GM23338 (cell line): ENCODE results near the gene SLCO3A1. TPM values are rescaled to one million over a fixed set of nuclear protein-coding genes. Genes with fewer than 3 reads are reported as not detected.
"Not testable (repeated sequence)": the region's sequence is repeated elsewhere in the genome, so short reads cannot be mapped to it uniquely, and the experiment has no call there.

ENCODE experiments used
- ATAC-seq: fragments of 200-7000 bp; cut with Tn5 transposase; 3 replicates; pipeline ENCODE4 v1.9.1; 2020
- DNase-seq: peaks from one replicate; pipeline ENCODE4 v3.0.0-alpha.2; 2015; ENCODE audit warnings: low spot score
- H2AFZ ChIP-seq: fragments of 200-600 bp; sonication (generic); 2 replicates; pipeline ENCODE4 v1.8.0; 2016; ENCODE audit warnings: antibody characterized with exemption, mild to moderate bottlenecking, moderate library complexity
- H3F3A ChIP-seq: fragments of 200-600 bp; sonication (generic); replicated peaks from 2 replicates; pipeline ENCODE4 v1.8.0; 2017; ENCODE audit warnings: antibody characterized with exemption, mixed run types, low read depth
- H3K27ac ChIP-seq: fragments of 200-600 bp; sonication (generic); 2 replicates; pipeline ENCODE4 v1.6.1; 2016; ENCODE audit warnings: low read depth
- H3K27me3 ChIP-seq: fragments of 200-600 bp; sonication (generic); 2 replicates; pipeline ENCODE4 v1.8.0; 2016; ENCODE audit warnings: mild to moderate bottlenecking, mixed run types, moderate library complexity; ENCODE audit not compliant: insufficient read depth
- H3K36me3 ChIP-seq: fragments of 200-600 bp; sonication (generic); 2 replicates; pipeline ENCODE4 v1.8.0; 2016; ENCODE audit warnings: mild to moderate bottlenecking; ENCODE audit not compliant: insufficient read depth
- H3K4me1 ChIP-seq: fragments of 200-600 bp; sonication (generic); 2 replicates; pipeline ENCODE4 v1.8.0; 2016; ENCODE audit warnings: mild to moderate bottlenecking, moderate library complexity; ENCODE audit not compliant: insufficient read depth
- H3K4me2 ChIP-seq: fragments of 200-600 bp; sonication (generic); 2 replicates; pipeline ENCODE4 v1.7.1; 2017; ENCODE audit warnings: mixed run types
- H3K4me3 ChIP-seq: fragments of 200-600 bp; sonication (generic); 2 replicates; pipeline ENCODE4 v1.6.1; 2016; ENCODE audit warnings: mixed run types
- H3K79me2 ChIP-seq: fragments of 200-600 bp; sonication (generic); replicated peaks from 2 replicates; pipeline ENCODE4 v1.8.0; 2017; ENCODE audit warnings: mild to moderate bottlenecking; ENCODE audit not compliant: insufficient read depth
- H3K9me2 ChIP-seq: fragments of 200-600 bp; sonication (generic); 2 replicates; pipeline ENCODE4 v1.8.0; 2017; ENCODE audit not compliant: insufficient read depth
- H4K20me1 ChIP-seq: fragments of 200-600 bp; sonication (generic); replicated peaks from 2 replicates; pipeline ENCODE4 v1.8.0; 2017; ENCODE audit warnings: mild to moderate bottlenecking; ENCODE audit not compliant: insufficient read depth
- H3K27ac Mint-ChIP-seq: 2 replicates; pipeline ENCODE4 v1.8.0; 2020; ENCODE audit warnings: inconsistent platforms, mild to moderate bottlenecking, moderate library complexity, mixed read lengths
- H3K27me3 Mint-ChIP-seq: 3 replicates; pipeline ENCODE4 v1.8.0; 2022; ENCODE audit warnings: low read depth, mild to moderate bottlenecking, moderate library complexity, mixed read lengths, inconsistent platforms; ENCODE audit not compliant: insufficient read depth, poor library complexity
- H3K36me3 Mint-ChIP-seq: 3 replicates; pipeline ENCODE4 v1.8.0; 2021; ENCODE audit warnings: low read depth, mild to moderate bottlenecking, inconsistent platforms, moderate library complexity, mixed read lengths
- H3K4me1 Mint-ChIP-seq: 3 replicates; pipeline ENCODE4 v1.8.0; 2020; ENCODE audit warnings: mild to moderate bottlenecking, inconsistent platforms, mixed read lengths
- H3K4me3 Mint-ChIP-seq: 3 replicates; pipeline ENCODE4 v1.8.0; 2021; ENCODE audit warnings: moderate library complexity, mild to moderate bottlenecking, inconsistent platforms, mixed read lengths
- H3K9me3 Mint-ChIP-seq: 3 replicates; pipeline ENCODE4 v1.8.0; 2020; ENCODE audit warnings: moderate library complexity, mild to moderate bottlenecking, inconsistent platforms, mixed read lengths
- CREB1 ChIP-seq: fragments of 250-450 bp; sonication (Bioruptor Pico); IDR thresholded peaks from 2 replicates; pipeline ENCODE4 v1.5.0; 2020; ENCODE audit warnings: low read depth, mild to moderate bottlenecking, moderate library complexity
- EZH2 ChIP-seq: fragments of 200-600 bp; sonication (generic); IDR thresholded peaks from one replicate; pipeline ENCODE4 v1.8.0; 2017; ENCODE audit warnings: antibody characterized with exemption, mild to moderate bottlenecking, low read depth; ENCODE audit not compliant: unreplicated experiment
- EZH2phosphoT487 ChIP-seq: fragments of 200-600 bp; sonication (generic); IDR thresholded peaks from one replicate; pipeline ENCODE4 v1.8.1; 2018; ENCODE audit warnings: antibody characterized with exemption; ENCODE audit not compliant: unreplicated experiment
- JUNB ChIP-seq: IDR thresholded peaks from one replicate; pipeline ENCODE4 v1.6.1; 2016; ENCODE audit warnings: antibody characterized with exemption; ENCODE audit not compliant: unreplicated experiment
- NANOG ChIP-seq: IDR thresholded peaks from 2 replicates; pipeline ENCODE4 v1.6.1; 2016; ENCODE audit warnings: antibody characterized with exemption, borderline replicate concordance
- POLR2AphosphoS5 ChIP-seq: IDR thresholded peaks from 2 replicates; pipeline ENCODE4 v1.6.1; 2016; ENCODE audit warnings: antibody characterized with exemption, low read depth
- STAT1 ChIP-seq: IDR thresholded peaks from one replicate; pipeline ENCODE4 v1.6.1; 2016; ENCODE audit warnings: antibody characterized with exemption; ENCODE audit not compliant: unreplicated experiment
- ZNF114 ChIP-seq: fragments of 250-450 bp; sonication (Bioruptor Pico); IDR thresholded peaks from 2 replicates; pipeline ENCODE4 v1.5.0; 2020; ENCODE audit warnings: mild to moderate bottlenecking, moderate library complexity
- ZNF331 ChIP-seq: fragments of 250-450 bp; sonication (Bioruptor Pico); IDR thresholded peaks from 2 replicates; pipeline ENCODE4 v1.5.0; 2020; ENCODE audit warnings: low read depth, mild to moderate bottlenecking, moderate library complexity
- polyA plus RNA-seq: library from polyadenylated mRNA; unstranded; fragments of >200 nt; fragmentation: Nextera tagmentation; extraction: Ambion mirVana; gene quantifications from 2 replicates; pipeline ENCODE4 v1.2.1, GENCODE V29; 2016
- total RNA-seq: library from RNA; depleted of rRNA; stranded (reverse); fragments of >200 nt; shearing (Covaris generic); gene quantifications from 2 replicates; pipeline ENCODE4 v1.2.3, GENCODE V29; 2014
- TF ChIP-seq, protein P1 (sequence below): IDR thresholded peaks from 2 replicates; pipeline ENCODE4 v1.6.1; 2016; ENCODE audit warnings: antibody characterized with exemption
- TF ChIP-seq, protein P2 (sequence below): fragments of 250-450 bp; sonication (Bioruptor Pico); IDR thresholded peaks from 2 replicates; pipeline ENCODE4 v1.5.0; 2020; ENCODE audit warnings: mild to moderate bottlenecking, moderate library complexity
- TF ChIP-seq, protein P3 (sequence below): IDR thresholded peaks from one replicate; pipeline ENCODE4 v1.6.1; 2018; ENCODE audit warnings: antibody characterized with exemption; ENCODE audit not compliant: unreplicated experiment

The SLCO3A1 gene
- total and polyA plus RNA-seq, 2 experiments from 2014 or later: 7.3 to 9.4 TPM

DNA sequence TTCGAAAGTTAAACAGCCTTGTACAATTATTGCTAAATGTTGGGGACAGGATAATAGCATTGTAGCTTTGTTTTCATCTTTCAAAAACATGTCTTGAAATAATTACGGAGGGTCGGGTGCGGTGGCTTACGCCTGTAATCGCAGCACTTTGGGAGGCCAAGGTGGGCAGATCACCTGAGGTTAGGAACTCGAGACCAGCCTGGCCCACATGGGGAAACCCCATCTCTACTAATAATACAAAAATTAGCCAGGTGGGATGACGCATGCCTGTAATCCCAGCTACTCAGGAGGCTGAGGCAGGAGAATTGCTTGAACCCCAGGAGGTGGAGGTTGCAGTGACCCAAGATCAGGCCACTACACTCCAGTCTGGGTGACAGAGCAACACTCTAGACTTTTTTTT, 216.7 kb downstream of the SLCO3A1 start:
- H3K79me2 ChIP-seq, H3K4me1 Mint-ChIP-seq, H2AFZ ChIP-seq, DNase-seq, H3K4me3 Mint-ChIP-seq, H3K36me3 ChIP-seq, ATAC-seq, H3K4me1 ChIP-seq, H4K20me1 ChIP-seq, H3K36me3 Mint-ChIP-seq, H3K27ac ChIP-seq, H3K27me3 ChIP-seq, H3K27me3 Mint-ChIP-seq, H3K4me3 ChIP-seq, H3F3A ChIP-seq, H3K4me2 ChIP-seq, H3K9me2 ChIP-seq, H3K27ac Mint-ChIP-seq, H3K9me3 Mint-ChIP-seq: not testable (repeated sequence)

DNA sequence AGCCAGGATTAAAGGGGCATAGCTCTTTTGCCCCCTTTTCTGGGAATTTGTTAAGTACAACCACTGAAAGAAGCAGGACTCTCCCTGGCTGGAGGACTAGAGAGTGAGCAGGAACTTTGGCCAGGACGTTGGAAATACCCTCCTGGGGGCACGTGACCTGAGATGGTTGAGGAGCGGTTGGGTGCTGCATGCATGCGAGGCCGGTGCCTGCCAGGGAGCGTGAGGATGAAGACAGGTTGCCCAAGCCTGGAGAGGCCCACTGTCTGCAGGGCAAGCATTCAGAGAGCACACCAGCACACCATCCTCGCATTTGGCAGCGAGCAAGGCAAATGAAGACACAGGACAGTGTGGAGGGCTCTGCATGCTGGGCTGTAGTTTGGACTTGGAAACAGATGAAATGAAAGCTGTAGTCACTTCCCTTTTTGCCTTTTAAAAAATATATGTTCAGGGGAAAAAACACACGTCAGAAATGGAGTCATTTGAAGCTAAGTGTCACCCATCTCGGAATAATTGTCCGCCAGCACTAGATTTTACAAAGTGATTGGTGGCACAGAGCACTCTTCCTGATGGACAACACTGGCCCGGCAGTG, 217.6 kb downstream of the SLCO3A1 start:
- H3K27ac Mint-ChIP-seq: no peak overlapping the region
- no peaks in the 10 kb centered on the region for H3K27me3 ChIP-seq
- no peak for DNase-seq
- peaks cover 9% of the 10 kb centered on the region for H3K4me1 Mint-ChIP-seq
- no peak overlapping the region for H2AFZ ChIP-seq
- H3K79me2 ChIP-seq: peaks cover 4% of the 10 kb centered on the region; the same call in 1 of the 2 replicates
- H3K9me3 Mint-ChIP-seq: no peaks in the 10 kb centered on the region
- H3K4me3 Mint-ChIP-seq: no peak overlapping the region
- no peak overlapping the region for H3K4me3 ChIP-seq
- no peaks in the 10 kb centered on the region for H3K36me3 ChIP-seq
- no peaks in the 10 kb centered on the region for H3F3A ChIP-seq
- H3K4me2 ChIP-seq: no peak overlapping the region
- no peak overlapping the region for H3K27ac ChIP-seq
- H4K20me1 ChIP-seq: no peaks in the 10 kb centered on the region
- H3K36me3 Mint-ChIP-seq: no peaks in the 10 kb centered on the region
- no peaks in the 10 kb centered on the region for H3K9me2 ChIP-seq
- no peak for ATAC-seq
- H3K27me3 Mint-ChIP-seq: peaks cover 5% of the 10 kb centered on the region
- H3K4me1 ChIP-seq: no peaks in the 10 kb centered on the region
- TF ChIP-seq JUNB (no peak), STAT1 (no peak), CREB1 (CRISPR knock-in tag) (no peak), ZNF114 (CRISPR knock-in tag) (no peak), ZNF331 (no peak), EZH2 (no peak), NANOG (no peak), EZH2phosphoT487 (no peak), POLR2AphosphoS5 (no peak)
- TF ChIP-seq, protein P1, sequence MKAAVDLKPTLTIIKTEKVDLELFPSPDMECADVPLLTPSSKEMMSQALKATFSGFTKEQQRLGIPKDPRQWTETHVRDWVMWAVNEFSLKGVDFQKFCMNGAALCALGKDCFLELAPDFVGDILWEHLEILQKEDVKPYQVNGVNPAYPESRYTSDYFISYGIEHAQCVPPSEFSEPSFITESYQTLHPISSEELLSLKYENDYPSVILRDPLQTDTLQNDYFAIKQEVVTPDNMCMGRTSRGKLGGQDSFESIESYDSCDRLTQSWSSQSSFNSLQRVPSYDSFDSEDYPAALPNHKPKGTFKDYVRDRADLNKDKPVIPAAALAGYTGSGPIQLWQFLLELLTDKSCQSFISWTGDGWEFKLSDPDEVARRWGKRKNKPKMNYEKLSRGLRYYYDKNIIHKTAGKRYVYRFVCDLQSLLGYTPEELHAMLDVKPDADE: no peak
- TF ChIP-seq, protein P2, sequence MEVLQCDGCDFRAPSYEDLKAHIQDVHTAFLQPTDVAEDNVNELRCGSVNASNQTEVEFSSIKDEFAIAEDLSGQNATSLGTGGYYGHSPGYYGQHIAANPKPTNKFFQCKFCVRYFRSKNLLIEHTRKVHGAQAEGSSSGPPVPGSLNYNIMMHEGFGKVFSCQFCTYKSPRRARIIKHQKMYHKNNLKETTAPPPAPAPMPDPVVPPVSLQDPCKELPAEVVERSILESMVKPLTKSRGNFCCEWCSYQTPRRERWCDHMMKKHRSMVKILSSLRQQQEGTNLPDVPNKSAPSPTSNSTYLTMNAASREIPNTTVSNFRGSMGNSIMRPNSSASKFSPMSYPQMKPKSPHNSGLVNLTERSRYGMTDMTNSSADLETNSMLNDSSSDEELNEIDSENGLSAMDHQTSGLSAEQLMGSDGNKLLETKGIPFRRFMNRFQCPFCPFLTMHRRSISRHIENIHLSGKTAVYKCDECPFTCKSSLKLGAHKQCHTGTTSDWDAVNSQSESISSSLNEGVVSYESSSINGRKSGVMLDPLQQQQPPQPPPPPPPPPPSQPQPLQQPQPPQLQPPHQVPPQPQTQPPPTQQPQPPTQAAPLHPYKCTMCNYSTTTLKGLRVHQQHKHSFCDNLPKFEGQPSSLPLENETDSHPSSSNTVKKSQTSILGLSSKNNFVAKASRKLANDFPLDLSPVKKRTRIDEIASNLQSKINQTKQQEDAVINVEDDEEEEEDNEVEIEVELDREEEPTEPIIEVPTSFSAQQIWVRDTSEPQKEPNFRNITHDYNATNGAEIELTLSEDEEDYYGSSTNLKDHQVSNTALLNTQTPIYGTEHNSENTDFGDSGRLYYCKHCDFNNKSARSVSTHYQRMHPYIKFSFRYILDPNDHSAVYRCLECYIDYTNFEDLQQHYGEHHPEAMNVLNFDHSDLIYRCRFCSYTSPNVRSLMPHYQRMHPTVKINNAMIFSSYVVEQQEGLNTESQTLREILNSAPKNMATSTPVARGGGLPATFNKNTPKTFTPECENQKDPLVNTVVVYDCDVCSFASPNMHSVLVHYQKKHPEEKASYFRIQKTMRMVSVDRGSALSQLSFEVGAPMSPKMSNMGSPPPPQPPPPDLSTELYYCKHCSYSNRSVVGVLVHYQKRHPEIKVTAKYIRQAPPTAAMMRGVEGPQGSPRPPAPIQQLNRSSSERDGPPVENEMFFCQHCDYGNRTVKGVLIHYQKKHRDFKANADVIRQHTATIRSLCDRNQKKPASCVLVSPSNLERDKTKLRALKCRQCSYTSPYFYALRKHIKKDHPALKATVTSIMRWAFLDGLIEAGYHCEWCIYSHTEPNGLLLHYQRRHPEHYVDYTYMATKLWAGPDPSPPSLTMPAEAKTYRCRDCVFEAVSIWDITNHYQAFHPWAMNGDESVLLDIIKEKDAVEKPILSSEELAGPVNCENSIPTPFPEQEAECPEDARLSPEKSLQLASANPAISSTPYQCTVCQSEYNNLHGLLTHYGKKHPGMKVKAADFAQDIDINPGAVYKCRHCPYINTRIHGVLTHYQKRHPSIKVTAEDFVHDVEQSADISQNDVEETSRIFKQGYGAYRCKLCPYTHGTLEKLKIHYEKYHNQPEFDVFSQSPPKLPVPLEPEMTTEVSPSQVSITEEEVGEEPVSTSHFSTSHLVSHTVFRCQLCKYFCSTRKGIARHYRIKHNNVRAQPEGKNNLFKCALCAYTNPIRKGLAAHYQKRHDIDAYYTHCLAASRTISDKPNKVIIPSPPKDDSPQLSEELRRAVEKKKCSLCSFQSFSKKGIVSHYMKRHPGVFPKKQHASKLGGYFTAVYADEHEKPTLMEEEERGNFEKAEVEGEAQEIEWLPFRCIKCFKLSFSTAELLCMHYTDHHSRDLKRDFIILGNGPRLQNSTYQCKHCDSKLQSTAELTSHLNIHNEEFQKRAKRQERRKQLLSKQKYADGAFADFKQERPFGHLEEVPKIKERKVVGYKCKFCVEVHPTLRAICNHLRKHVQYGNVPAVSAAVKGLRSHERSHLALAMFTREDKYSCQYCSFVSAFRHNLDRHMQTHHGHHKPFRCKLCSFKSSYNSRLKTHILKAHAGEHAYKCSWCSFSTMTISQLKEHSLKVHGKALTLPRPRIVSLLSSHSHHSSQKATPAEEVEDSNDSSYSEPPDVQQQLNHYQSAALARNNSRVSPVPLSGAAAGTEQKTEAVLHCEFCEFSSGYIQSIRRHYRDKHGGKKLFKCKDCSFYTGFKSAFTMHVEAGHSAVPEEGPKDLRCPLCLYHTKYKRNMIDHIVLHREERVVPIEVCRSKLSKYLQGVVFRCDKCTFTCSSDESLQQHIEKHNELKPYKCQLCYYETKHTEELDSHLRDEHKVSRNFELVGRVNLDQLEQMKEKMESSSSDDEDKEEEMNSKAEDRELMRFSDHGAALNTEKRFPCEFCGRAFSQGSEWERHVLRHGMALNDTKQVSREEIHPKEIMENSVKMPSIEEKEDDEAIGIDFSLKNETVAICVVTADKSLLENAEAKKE (CRISPR knock-in tag): no peak
- TF ChIP-seq, protein P3, sequence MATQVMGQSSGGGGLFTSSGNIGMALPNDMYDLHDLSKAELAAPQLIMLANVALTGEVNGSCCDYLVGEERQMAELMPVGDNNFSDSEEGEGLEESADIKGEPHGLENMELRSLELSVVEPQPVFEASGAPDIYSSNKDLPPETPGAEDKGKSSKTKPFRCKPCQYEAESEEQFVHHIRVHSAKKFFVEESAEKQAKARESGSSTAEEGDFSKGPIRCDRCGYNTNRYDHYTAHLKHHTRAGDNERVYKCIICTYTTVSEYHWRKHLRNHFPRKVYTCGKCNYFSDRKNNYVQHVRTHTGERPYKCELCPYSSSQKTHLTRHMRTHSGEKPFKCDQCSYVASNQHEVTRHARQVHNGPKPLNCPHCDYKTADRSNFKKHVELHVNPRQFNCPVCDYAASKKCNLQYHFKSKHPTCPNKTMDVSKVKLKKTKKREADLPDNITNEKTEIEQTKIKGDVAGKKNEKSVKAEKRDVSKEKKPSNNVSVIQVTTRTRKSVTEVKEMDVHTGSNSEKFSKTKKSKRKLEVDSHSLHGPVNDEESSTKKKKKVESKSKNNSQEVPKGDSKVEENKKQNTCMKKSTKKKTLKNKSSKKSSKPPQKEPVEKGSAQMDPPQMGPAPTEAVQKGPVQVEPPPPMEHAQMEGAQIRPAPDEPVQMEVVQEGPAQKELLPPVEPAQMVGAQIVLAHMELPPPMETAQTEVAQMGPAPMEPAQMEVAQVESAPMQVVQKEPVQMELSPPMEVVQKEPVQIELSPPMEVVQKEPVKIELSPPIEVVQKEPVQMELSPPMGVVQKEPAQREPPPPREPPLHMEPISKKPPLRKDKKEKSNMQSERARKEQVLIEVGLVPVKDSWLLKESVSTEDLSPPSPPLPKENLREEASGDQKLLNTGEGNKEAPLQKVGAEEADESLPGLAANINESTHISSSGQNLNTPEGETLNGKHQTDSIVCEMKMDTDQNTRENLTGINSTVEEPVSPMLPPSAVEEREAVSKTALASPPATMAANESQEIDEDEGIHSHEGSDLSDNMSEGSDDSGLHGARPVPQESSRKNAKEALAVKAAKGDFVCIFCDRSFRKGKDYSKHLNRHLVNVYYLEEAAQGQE: no peak
